ENCODE data around the gene INPP5A.

The INPP5A gene

DNA sequence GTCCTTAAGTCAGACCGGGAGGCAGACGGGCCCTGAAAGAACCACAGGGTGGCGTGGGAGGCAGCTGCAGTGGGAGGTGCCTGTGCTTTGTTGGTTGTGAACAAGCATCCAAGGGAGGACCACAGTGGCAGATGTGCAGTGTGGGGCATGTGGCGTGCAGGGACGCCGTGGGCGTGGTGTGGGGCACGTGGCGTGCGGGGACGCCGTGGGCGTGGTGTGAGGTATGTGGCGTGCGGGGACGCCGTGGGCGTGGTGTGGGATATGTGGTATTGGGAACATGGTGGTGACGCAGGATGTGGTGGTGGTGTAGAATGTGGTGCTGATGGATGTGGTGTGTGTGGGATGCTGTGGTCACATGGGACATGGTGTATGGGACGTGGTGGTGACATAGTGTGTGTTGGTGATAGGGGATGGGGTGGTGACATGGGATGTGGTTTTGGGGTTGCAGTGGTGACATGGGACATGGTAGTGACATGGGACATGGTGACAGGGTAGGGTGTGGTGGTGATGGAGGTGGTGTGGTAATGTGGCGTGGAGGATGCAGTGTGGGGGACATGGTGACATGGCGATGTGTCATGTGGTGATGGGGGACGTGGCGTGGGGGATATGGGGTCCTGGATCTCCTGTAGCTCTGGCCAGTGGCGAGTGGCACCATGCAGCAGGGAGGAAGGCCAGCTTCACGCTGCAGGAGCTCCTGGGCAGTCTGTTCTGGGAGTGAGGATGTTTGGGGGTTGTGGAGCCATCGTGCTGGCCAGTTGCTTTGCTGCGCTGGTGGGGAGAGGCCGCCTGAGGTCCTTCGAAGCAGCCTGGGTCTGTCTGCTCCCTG, 78.8 kb downstream of the INPP5A start:
- Mint-ChIP-seq H3K36me3 (peaks cover 44 to 60% of the 10 kb centered on the region in 2 donors), H3K27ac (peak overlapping the region; percentile 60), H3K4me3 (no peak overlapping the region), H3K27me3 (no peaks in the 10 kb centered on the region), H3K9me3 (peaks cover 11 to 14% of the 10 kb centered on the region in 2 donors), H3K4me1 (peaks cover 20 to 27% of the 10 kb centered on the region in 2 donors)
- peak; percentile 34 to 53 for ATAC-seq (replicated peaks)
- DNase-seq: no peak

DNA sequence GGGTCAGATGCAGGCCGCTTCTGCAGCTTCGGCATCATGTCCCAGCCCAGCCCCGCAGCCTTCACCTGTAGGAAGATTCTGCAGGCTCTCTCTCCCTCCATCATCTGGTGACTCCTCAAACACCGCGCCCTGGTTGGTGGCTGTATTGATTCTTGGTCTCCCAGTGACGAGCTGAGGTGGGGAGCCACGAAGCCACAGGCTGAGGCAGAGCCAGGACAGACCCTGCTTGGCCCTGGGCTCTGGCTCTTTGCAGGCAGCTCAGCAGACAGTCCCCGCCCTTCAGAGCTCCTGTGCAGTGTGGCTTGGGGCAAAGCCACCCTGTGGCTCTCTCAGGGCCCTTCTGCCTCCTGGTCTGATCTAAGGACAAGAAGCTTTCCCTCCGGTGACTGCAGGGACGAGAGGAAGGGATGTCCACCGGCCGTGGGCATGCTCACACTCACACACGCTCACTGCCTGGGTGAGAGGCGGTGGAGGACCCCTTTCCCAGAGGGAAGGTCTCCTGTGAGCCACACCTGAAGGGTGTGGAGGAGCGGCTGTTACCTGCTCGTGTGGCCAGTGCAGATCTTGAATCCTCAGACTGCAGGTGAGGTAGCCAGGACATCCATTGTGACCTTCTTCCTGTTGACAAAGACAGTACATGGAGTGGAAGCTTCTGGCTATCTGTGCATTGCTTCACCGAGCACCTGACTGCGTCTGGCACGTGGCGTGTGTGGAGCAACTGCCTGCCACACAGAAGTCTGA, 79.6 kb downstream of the INPP5A start:
- H3K4me1 Mint-ChIP-seq: peaks cover 17 to 20% of the 10 kb centered on the region in 2 donors
- ATAC-seq (replicated peaks) (no peak), DNase-seq (no peak)
- no peak overlapping the region for H3K27ac Mint-ChIP-seq
- H3K27me3 Mint-ChIP-seq: no peaks in the 10 kb centered on the region
- no peak overlapping the region for H3K4me3 Mint-ChIP-seq
- peaks cover 13 to 17% of the 10 kb centered on the region in 2 donors for H3K9me3 Mint-ChIP-seq
- H3K36me3 Mint-ChIP-seq: peaks cover 45 to 59% of the 10 kb centered on the region in 2 donors

DNA sequence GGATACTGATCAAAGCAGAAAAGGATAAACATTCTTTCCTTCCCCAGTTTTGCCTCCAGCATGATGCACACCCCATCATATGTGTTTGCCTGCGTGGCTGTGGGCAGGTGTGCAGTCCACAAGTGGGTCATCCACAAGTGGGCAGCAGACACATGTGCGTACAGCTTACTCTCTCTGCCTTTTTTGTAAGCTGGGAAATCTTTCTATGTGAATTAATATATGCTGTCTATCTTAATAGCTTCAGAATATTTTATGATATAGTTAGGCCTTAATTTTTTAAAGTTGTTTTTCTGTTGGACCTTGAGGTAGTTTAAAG, 80.1 kb downstream of the INPP5A start:
- ATAC-seq (replicated peaks) (no peak), DNase-seq (no peak)
- H3K27me3 Mint-ChIP-seq: no peaks in the 10 kb centered on the region
- peaks cover 13 to 17% of the 10 kb centered on the region in 2 donors for H3K9me3 Mint-ChIP-seq
- H3K4me3 Mint-ChIP-seq: no peak overlapping the region
- H3K27ac Mint-ChIP-seq: no peak overlapping the region
- peaks cover 44 to 56% of the 10 kb centered on the region in 2 donors for H3K36me3 Mint-ChIP-seq
- peaks cover 13 to 16% of the 10 kb centered on the region in 2 donors for H3K4me1 Mint-ChIP-seq

DNA sequence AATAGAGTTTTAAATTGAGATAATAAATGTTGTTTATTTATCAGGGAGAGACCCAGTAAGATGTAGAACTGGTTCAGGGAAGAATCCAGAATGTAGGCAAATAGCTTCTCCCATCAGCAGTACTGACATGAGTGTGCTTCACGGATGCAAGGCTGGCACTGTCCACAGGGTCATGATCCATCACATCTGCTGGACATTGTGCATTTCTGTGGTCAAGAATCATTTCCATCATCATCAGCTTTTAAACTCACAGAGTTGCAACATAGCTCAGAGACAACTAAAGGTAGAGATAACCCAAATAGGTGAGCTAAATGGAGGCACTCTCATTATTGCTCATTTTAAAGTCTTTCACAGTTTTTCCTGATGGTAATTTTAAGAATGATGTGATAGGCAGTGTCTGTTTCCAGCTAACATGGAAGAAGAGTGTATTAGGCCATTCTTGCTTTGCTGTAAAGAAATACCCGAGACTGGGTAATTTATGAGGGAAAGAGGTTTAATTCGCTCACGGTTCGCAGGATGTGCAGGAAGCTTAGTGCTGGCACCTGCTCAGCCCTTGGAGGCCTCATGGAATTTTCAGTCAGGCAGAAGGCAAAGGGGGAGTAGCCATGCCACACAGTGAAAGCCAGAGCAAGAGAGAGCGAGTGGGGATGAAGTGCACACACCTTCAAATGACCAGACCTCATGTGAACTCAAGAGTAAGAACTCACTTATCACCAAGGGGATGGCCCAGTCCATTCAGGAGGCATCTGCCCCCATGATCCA, 80.8 kb downstream of the INPP5A start:
- Mint-ChIP-seq H3K9me3 (peaks cover 13 to 17% of the 10 kb centered on the region in 2 donors), H3K27me3 (no peaks in the 10 kb centered on the region), H3K4me1 (peaks cover 11 to 16% of the 10 kb centered on the region in 2 donors), H3K4me3 (no peak overlapping the region), H3K36me3 (peaks cover 44 to 56% of the 10 kb centered on the region in 2 donors), H3K27ac (no peak overlapping the region)
- DNase-seq (no peak), ATAC-seq (replicated peaks) (no peak)

DNA sequence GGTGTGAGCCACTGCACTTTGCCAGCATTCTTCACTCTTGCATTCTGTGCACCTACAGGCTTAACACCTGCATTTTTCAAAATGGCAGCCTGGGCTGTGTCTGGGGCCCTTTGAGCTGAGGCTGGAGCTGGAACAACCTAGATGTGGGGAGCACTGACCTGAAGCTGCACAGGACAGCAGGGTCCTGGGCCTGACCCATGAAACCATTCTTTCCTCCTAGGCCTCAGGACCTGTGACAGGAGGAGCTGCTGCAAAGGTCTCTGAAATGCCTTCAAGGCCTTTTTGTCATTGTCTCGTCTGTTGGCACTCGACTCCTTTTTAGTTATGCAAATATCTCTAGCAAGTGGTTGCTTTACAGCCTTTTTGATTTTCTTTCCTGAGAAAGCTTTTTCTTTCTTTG, 82.3 kb downstream of the INPP5A start:
- Mint-ChIP-seq H3K9me3 (peaks cover 13 to 17% of the 10 kb centered on the region in 2 donors), H3K4me3 (no peak overlapping the region), H3K4me1 (peaks cover 13 to 24% of the 10 kb centered on the region in 2 donors), H3K27ac (no peak overlapping the region), H3K27me3 (no peaks in the 10 kb centered on the region), H3K36me3 (peaks cover 41 to 54% of the 10 kb centered on the region in 2 donors)
- DNase-seq (no peak), ATAC-seq (replicated peaks) (no peak)

DNA sequence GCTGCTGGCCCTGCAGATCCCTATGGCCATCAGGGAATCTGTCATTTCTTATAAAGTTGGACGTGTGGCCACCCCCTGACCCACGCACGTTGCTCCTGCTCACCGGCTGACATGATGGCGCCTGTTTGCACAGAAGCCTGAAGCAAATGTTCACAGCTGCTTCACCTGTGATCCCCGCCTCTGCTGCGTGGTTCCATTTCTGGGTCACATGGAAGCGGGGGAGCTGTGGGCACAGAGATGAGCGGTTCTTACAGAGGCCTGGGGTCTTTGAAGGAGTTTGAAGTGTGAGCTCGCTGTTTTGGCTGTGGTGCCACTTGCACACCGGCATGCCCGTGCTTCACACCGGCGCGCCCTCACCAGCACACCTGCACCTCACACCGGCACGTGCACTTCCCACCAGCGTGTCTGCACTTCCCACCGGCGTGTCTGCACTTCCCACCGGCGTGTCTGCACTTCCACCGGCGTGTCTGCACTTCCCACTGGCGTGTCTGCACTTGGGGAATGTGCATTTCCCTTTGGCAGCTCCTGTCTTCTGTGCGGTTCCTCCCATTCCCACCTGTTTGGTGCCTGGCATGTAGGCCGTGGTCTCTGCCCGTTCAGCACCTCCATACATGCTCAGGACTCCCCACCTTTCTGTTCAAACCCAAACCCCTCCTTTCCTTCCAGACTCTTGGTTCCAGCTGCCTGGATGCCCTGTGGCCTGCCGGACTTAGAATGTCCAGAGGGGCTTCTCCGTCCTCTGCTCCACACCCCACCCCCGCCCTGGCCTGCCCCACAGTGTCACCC, 86.7 kb downstream of the INPP5A start:
- Mint-ChIP-seq H3K4me3 (no peak overlapping the region), H3K9me3 (peaks cover 6 to 8% of the 10 kb centered on the region in 2 donors), H3K27me3 (no peaks in the 10 kb centered on the region), H3K27ac (no peak overlapping the region), H3K4me1 (peaks cover 31 to 50% of the 10 kb centered on the region in 2 donors), H3K36me3 (peaks cover 14 to 17% of the 10 kb centered on the region in 2 donors)
- DNase-seq (no peak), ATAC-seq (replicated peaks) (no peak)

DNA sequence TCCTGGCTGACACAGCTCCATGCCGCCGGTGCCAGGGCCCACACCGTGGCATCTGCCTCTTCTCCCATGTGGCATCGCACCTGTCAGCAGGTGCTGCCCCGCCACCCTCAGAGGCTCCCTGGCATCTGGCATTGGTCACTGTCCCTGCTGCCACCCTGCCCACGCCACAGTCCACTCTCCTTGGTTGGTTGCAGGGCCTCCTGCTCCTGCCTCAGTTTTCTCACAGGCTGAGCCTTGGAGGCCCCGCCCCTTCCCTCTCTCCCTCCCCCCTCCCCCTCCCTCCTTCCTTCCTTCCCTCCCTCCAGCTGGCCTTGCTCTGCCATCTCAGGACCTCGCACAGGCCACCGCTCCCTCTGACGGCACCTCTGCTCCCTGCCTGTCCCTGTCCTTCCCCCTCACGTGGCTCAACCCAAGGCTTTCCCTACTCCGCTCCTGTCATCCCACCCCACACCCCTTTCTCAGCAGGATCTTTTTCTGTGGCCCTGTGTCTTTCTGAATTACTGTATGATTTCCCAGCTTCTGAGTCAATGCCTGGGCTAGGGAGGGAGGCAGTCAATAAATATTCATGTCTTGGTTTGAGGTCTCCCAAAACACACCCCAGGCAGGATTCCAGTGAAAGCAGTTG, 87.4 kb downstream of the INPP5A start:
- Mint-ChIP-seq H3K27me3 (no peaks in the 10 kb centered on the region), H3K4me3 (no peak overlapping the region), H3K9me3 (peaks cover 6 to 8% of the 10 kb centered on the region in 2 donors), H3K36me3 (peaks cover 13 to 21% of the 10 kb centered on the region in 2 donors), H3K27ac (peak overlapping the region; percentile 39), H3K4me1 (peaks cover 38 to 57% of the 10 kb centered on the region in 2 donors)
- DNase-seq: no peak
- no peak for ATAC-seq (replicated peaks)

DNA sequence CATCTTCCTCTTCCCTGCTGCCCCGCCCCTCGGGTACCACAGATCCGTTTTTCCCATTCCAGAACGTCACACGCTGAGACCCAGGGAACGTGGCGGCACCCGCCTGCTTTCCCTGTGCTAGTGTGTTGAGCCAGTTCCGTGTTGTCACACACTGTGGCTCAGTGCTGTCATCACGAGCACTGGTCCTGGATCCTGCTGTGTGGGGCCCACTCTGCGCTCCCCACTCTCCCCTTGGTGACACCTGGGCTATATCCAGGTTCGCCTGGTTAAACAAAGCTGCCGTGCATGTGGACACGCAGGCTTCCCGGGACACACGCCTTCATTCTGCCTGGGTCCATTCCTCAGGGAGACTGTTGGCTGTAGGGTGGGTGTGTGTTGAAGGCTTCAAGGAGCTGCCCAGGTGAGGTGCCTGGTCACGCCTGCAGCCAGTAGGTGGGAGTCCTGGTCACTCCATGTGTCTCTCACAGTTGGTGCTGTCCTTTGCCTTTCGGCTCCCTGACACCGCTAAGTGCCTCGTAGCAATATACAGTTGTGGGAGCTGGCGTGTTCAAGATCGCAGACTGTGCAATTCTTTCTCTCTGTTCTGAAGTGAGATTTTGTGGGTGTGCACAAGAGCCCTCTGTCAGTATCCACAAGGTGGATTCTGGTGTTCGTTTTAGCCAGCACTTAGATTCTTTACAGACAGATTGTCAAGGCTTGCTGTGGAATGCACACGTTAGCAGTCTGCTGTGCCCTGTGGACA, 88.6 kb downstream of the INPP5A start:
- H3K36me3 Mint-ChIP-seq: peaks cover 13 to 14% of the 10 kb centered on the region in 2 donors
- H3K4me3 Mint-ChIP-seq: no peak overlapping the region
- H3K4me1 Mint-ChIP-seq: peaks cover 44 to 67% of the 10 kb centered on the region in 2 donors
- no peaks in the 10 kb centered on the region for H3K27me3 Mint-ChIP-seq
- DNase-seq (no peak), ATAC-seq (replicated peaks) (no peak)
- H3K9me3 Mint-ChIP-seq: peaks cover 4 to 5% of the 10 kb centered on the region in 2 donors
- H3K27ac Mint-ChIP-seq: peak overlapping the region; percentile 48

DNA sequence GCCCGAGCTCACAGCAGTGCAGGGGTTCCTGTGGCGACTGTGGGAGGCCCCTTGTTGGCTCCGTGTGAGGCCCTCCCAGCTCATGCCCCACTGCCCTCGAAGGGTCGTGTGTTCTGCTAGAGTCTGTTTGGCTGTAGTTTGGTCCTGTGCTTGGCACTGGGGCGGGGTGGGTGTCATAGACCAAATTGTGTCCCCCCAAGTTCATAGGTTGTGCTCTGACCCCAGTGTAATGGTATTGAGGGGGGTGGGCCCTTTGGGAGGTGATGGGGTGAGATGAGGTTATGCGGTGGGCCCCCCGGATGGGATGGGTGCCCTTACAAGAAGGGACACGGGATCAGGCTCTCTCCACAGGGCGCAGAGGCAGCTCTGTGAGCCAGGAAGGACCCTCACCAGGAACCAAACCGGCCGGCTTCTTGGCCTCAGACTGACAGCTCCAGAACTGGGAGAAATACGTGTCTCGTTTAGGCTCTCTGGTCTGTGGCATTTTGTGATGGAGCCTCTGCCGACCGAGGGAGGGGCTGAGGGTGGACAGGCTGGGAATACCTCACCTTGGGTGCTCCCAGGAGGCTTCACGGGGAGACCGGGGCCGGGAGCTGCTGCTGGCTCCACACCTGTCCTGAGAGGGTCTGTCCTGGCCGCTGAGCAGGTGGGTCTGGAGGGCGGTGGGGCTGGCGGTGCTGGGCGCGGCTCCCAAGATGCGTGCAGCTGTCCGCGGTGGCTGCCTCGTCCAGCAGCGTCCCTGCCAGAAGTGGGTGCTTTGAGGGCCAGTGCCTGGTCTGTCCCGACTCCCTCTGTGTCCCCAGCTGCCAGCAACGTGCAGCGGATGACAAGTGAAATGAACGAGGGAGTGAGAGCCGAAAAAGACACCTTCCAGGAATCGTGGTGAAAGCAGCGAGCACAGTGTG, 89.4 kb downstream of the INPP5A start:
- Mint-ChIP-seq H3K4me1 (peaks cover 46 to 74% of the 10 kb centered on the region in 2 donors), H3K36me3 (peaks cover 9% of the 10 kb centered on the region in 2 donors), H3K4me3 (peak overlapping the region in 1 of 2 donors; percentile 56), H3K27me3 (no peaks in the 10 kb centered on the region), H3K9me3 (no peaks in the 10 kb centered on the region), H3K27ac (peak overlapping the region; percentile 48)
- DNase-seq: no peak
- ATAC-seq (replicated peaks): no peak

DNA sequence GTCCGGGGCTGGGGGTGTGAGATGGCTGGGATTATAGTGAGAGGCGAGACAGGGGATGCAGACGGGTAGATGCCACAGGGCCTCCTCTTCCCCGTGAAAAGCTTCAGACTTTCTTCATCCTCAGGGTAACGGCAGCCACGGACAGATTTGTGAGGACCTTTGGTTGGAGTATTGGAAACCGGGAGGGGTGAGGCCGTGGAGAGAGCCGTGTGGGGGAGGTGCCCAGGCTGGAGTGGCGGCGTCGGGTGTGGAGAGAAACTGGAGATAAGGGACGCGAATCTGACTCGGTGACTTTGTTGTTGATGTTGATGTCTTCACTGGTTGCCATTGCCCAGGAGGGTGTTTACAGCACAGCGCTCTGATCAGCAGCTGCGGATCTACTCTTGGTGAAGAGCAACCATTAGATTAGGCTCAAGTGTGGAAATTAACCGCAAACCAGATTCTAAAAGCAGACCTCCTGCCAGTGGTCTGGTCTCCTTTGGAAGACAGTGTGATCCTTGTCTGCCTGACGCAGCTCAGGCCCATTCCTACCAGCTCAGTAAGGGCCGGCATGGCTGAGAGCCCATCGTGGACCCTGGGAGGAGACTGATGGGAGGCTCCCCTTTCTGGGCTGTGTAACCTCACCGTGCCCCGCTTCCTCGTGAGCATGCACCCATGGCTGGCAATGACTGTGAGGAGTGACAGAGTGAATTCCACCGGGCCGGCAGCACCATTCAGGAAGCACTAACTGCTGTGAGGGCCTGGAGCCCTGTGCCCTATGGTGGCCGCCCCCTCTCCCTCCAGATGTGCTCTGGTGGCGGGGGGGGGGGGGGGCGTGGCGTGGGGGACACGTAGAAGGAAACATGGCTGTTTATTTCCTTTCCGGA, 90.3 kb downstream of the INPP5A start:
- ATAC-seq (replicated peaks) (peak; percentile 73 to 74), DNase-seq (no peak)
- H3K4me3 Mint-ChIP-seq: peak overlapping the region; percentile 56 to 59
- H3K36me3 Mint-ChIP-seq: peaks cover 9% of the 10 kb centered on the region in 2 donors
- no peaks in the 10 kb centered on the region for H3K27me3 Mint-ChIP-seq
- no peaks in the 10 kb centered on the region for H3K9me3 Mint-ChIP-seq
- peaks cover 49 to 83% of the 10 kb centered on the region in 2 donors for H3K4me1 Mint-ChIP-seq
- peak overlapping the region; percentile 81 for H3K27ac Mint-ChIP-seq
